OCI-LY7 (cell line): ENCODE data around the gene ZNF697. TPM values are rescaled to one million over a fixed set of nuclear protein-coding genes. Genes with fewer than 3 reads are reported as not detected.

Experiments used
- BruUV-seq: library from RNA; stranded (reverse); fragments of 400-500 nt; replicated peaks from 2 replicates; lab custom pipeline; 2021; lab: Mats Ljungman, UMichigan
- CTCF ChIA-PET: fragments of 300-600 bp; sonication (Branson Sonifier 250); formaldehyde crosslinking; loops from one replicate; lab custom pipeline; 2022; ENCODE audit warnings: antibody characterized with exemption; ENCODE audit not compliant: unreplicated experiment; lab: Charles Lee
- POLR2A ChIA-PET: fragments of 300-600 bp; sonication (Branson Sonifier 250); formaldehyde crosslinking; loops from one replicate; lab custom pipeline; 2022; ENCODE audit warnings: antibody characterized with exemption; lab: Charles Lee
- DNase-seq: peaks from one replicate; pipeline ENCODE4 v3.0.0-alpha.2; 2015; ENCODE audit warnings: low spot score
- H2AFZ ChIP-seq: fragments of 200-600 bp; sonication (generic), shearing (Covaris generic); 2 replicates; pipeline ENCODE4 v1.6.1; 2014; ENCODE audit warnings: mild to moderate bottlenecking, antibody characterized with exemption, low read length, moderate library complexity
- H3K27ac ChIP-seq: fragments of 200-600 bp; sonication (generic); 2 replicates; pipeline ENCODE4 v1.5.1; 2014; ENCODE audit warnings: mixed run types, low read depth, mild to moderate bottlenecking, moderate library complexity, low read length, inconsistent platforms; ENCODE audit not compliant: poor library complexity, severe bottlenecking
- H3K36me3 ChIP-seq: fragments of 200-600 bp; sonication (generic); 2 replicates; pipeline ENCODE4 v1.6.1; 2014; ENCODE audit warnings: mild to moderate bottlenecking, antibody characterized with exemption, low read length, moderate library complexity, mixed read lengths; ENCODE audit not compliant: insufficient read depth
- H3K4me1 ChIP-seq: fragments of 200-600 bp; sonication (generic); 2 replicates; pipeline ENCODE4 v1.5.1; 2014; ENCODE audit warnings: mild to moderate bottlenecking, low read length; ENCODE audit not compliant: insufficient read depth, poor library complexity, severe bottlenecking
- H3K4me2 ChIP-seq: fragments of 200-600 bp; sonication (generic); 2 replicates; pipeline ENCODE4 v1.6.1; 2014; ENCODE audit warnings: mild to moderate bottlenecking, low read length
- H3K4me3 ChIP-seq: fragments of 200-600 bp; sonication (generic); 2 replicates; pipeline ENCODE4 v1.5.1; 2014; ENCODE audit warnings: mild to moderate bottlenecking, low read depth, low read length; ENCODE audit not compliant: poor library complexity, severe bottlenecking
- H3K79me2 ChIP-seq: fragments of 200-600 bp; sonication (generic); 2 replicates; pipeline ENCODE4 v1.6.1; 2016; ENCODE audit warnings: low read depth, mild to moderate bottlenecking, low read length, moderate library complexity, mixed read lengths; ENCODE audit not compliant: insufficient read depth
- H3K9me2 ChIP-seq: fragments of 200-600 bp; sonication (generic); 2 replicates; pipeline ENCODE4 v1.6.1; 2016; ENCODE audit warnings: mild to moderate bottlenecking, low read length, mixed read lengths; ENCODE audit not compliant: insufficient read depth
- H3K9me3 ChIP-seq: fragments of 200-600 bp; sonication (generic); 2 replicates; pipeline ENCODE4 v1.6.1; 2014; ENCODE audit warnings: mild to moderate bottlenecking, mixed run types, low read length, mixed read lengths
- H4K20me1 ChIP-seq: fragments of 200-600 bp; sonication (generic); 2 replicates; pipeline ENCODE4 v1.6.1; 2014; ENCODE audit warnings: mild to moderate bottlenecking, antibody characterized with exemption, low read length, moderate library complexity, mixed read lengths; ENCODE audit not compliant: insufficient read depth
- CTCF ChIP-seq: fragments of 200-600 bp; sonication (generic); conservative IDR thresholded peaks from 2 replicates; pipeline ENCODE4 v1.5.1; 2014; ENCODE audit warnings: mild to moderate bottlenecking, antibody characterized with exemption, low read length, moderate library complexity, mixed read lengths
- EZH2phosphoT487 ChIP-seq: fragments of 200-600 bp; sonication (generic); IDR thresholded peaks from 2 replicates; pipeline ENCODE4 v1.6.1; 2018; ENCODE audit warnings: low read depth, borderline replicate concordance, mild to moderate bottlenecking, mixed run types, antibody characterized with exemption, low read length, moderate library complexity, mixed read lengths
- intact Hi-C: fragments of 100-400 bp; cut with micrococcal nuclease; formaldehyde crosslinking; loops from one replicate; pipeline ENCODE4 v1.10.0; 2022; ENCODE audit not compliant: unreplicated experiment
- total RNA-seq, 2 experiments: library from RNA; depleted of rRNA in 1 of 2; stranded (reverse); fragments of >200 nt in 1 of 2; shearing (Covaris generic) in 1 of 2; gene quantifications; 2 replicates each; pipeline ENCODE4 v1.2.3, GENCODE V29; 2014 to 2022

Gene ZNF697
- total RNA-seq, 2 experiments from 2014 or later = not detected

GRCh38 chr1:119667173-119667572 is 19.1 kb upstream of the ZNF697 start:
- Histone ChIP-seq H3K9me3 (no peaks in the 10 kb centered on the region), H3K79me2 (no peaks in the 10 kb centered on the region), H4K20me1 (no peaks in the 10 kb centered on the region), H2AFZ (no peak overlapping the region), H3K4me2 (no peak overlapping the region), H3K27ac (no peak overlapping the region), H3K4me1 (no peaks in the 10 kb centered on the region), H3K36me3 (no peaks in the 10 kb centered on the region), H3K9me2 (no peaks in the 10 kb centered on the region), H3K4me3 (no peak overlapping the region)
- no peak for DNase-seq
- intact Hi-C loops = no loop called here
- BruUV-seq = no TSS peak
- TF ChIP-seq CTCF (no peak), EZH2phosphoT487 (no peak)
- ChIA-PET POLR2A (no interaction called here), CTCF (interaction anchor here (0.6 kb wide), 1 partner anchor 17 kb away, joined by 3 read pairs; no protein-coding TSS in a partner anchor)

DNA sequence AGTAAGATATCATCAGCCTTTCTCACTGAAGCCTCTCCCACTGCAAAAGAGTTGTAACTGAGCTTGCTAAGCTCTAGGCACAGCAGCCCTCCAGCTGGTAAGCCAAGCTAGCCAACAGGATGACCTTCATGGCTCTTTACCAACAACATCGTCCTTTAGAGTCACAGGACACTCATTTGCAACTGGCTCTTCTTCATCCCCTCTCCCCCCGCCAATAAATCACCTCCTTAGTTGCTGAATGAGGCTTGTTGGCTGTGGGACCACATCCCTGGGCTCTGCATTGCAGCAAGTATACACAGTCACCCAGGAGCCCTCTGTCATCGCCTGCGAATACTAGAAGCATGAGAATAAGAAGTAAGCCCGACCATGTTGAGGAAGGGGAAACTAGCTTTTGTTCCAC is 16.0 kb upstream of the ZNF697 start:
- no peak for DNase-seq
- intact Hi-C loops = no loop called here
- Histone ChIP-seq H4K20me1 (no peaks in the 10 kb centered on the region), H3K4me2 (no peak overlapping the region), H3K9me2 (no peaks in the 10 kb centered on the region), H3K79me2 (no peaks in the 10 kb centered on the region), H3K36me3 (no peaks in the 10 kb centered on the region), H3K4me3 (no peak overlapping the region), H2AFZ (no peak overlapping the region), H3K4me1 (no peaks in the 10 kb centered on the region), H3K9me3 (no peaks in the 10 kb centered on the region), H3K27ac (no peak overlapping the region)
- no TSS peak for BruUV-seq
- ChIA-PET POLR2A (interaction anchor here (0.6 to 1.0 kb wide), 2 partner anchors 11 to 61 kb away, joined by 3 to 4 read pairs; no protein-coding TSS in a partner anchor), CTCF (no interaction called here)
- no peak for TF ChIP-seq EZH2phosphoT487
- TF ChIP-seq CTCF = no peak

DNA sequence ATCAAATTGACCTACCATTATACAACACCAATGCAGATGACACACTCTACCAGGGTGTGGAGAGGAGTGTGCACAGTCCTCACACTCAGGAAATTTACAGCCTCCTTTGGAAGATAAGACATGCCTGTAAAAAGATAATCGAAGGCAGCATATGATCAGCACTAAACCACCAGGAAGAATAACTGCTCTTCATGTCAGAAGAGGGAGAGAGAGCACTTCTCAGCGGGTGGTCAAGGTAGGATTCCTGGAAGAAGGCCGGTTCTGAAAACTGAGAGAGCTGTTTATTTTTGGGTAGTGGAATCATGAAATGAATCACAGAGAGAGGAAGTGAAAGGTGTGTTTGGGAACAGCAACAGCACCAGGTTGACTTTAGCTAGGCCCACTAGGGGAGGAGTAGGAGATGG is 14.0 kb upstream of the ZNF697 start:
- no peaks in the 10 kb centered on the region for H3K9me3 ChIP-seq
- no peak overlapping the region for H3K4me2 ChIP-seq
- no peak for TF ChIP-seq CTCF
- no peak for TF ChIP-seq EZH2phosphoT487
- intact Hi-C loops = no loop called here
- H3K9me2 ChIP-seq = no peaks in the 10 kb centered on the region
- POLR2A ChIA-PET = interaction anchor here (0.8 to 1.4 kb wide), 2 partner anchors 12 to 16 kb away, joined by 3 read pairs; no protein-coding TSS in a partner anchor
- H4K20me1 ChIP-seq = no peaks in the 10 kb centered on the region
- CTCF ChIA-PET = no interaction called here
- no peak overlapping the region for H3K4me3 ChIP-seq
- no peaks in the 10 kb centered on the region for H3K79me2 ChIP-seq
- DNase-seq = no peak
- no TSS peak for BruUV-seq
- no peak overlapping the region for H3K27ac ChIP-seq
- H2AFZ ChIP-seq = no peak overlapping the region
- H3K4me1 ChIP-seq = no peaks in the 10 kb centered on the region
- H3K36me3 ChIP-seq = no peaks in the 10 kb centered on the region
